Measurements from ENCODE around the gene TBR1. TPM values are rescaled to one million over a fixed set of nuclear protein-coding genes. Genes with fewer than 3 reads are reported as not detected.

TBR1 gene
- total and polyA plus RNA-seq, 7 experiments from 2014 or later: 0.02 TPM; not detected in 6

Other genes starting within 250 kb of the TBR1 start
- gene PSMD14, start 107.9 kb upstream of the TBR1 start, total RNA-seq: 10 to 100 TPM; 13.2 to 69.5 (median 23.2) TPM
- gene PSMD14, start 107.9 kb upstream of the TBR1 start, polyA plus RNA-seq: 10 to 100 TPM; 40.7 to 56.1 TPM
- gene SLC4A10, start 208.1 kb downstream of the TBR1 start, total RNA-seq: under 1 TPM in 3 of 5 experiments, not detected in 2; 0.16 to 0.69 (median 0.41) TPM
- gene SLC4A10, start 208.1 kb downstream of the TBR1 start, polyA plus RNA-seq: not detected

Measured in naive thymus-derived CD4-positive, alpha-beta T cell (primary cell).